HG02981 (cell line): Measurements from ENCODE around the gene PHOSPHO2.
"Not testable (repeated sequence)": the region's sequence is repeated elsewhere in the genome, so short reads cannot be mapped to it uniquely, and the experiment has no call there.

Experiments used
- ATAC-seq: cut with Tn5 transposase; IDR thresholded peaks from one replicate; pipeline ENCODE4 v1.9.1; 2021; ENCODE audit warnings: mild to moderate bottlenecking, moderate library complexity; ENCODE audit not compliant: unreplicated experiment

Gene PHOSPHO2

GRCh38 chr2:169683425-169684134 lies 10.7 kb upstream of the PHOSPHO2 start:
- ATAC-seq = no peak

- ATAC-seq = no peak
Measured at GRCh38 chr2:169684135-169684565, 10.1 kb upstream of the PHOSPHO2 start.

GRCh38 chr2:169684712-169685111 lies 9.6 kb upstream of the PHOSPHO2 start:
- not testable (repeated sequence) for ATAC-seq

- ATAC-seq = not testable (repeated sequence)
Measured at GRCh38 chr2:169686825-169687224, 7.4 kb upstream of the PHOSPHO2 start.

GRCh38 chr2:169687943-169688342 lies 6.3 kb upstream of the PHOSPHO2 start:
- ATAC-seq = not testable (repeated sequence)

- ATAC-seq = no peak
Measured at GRCh38 chr2:169690958-169691357, 3.3 kb upstream of the PHOSPHO2 start.

GRCh38 chr2:169692718-169693117 lies 1.6 kb upstream of the PHOSPHO2 start:
- no peak for ATAC-seq

GRCh38 chr2:169693360-169693759 lies 909 bp upstream of the PHOSPHO2 start:
- ATAC-seq = no peak

GRCh38 chr2:169694894-169695260 lies 608 bp downstream of the PHOSPHO2 start:
- ATAC-seq = no peak

GRCh38 chr2:169696381-169696780 lies 2.1 kb downstream of the PHOSPHO2 start:
- no peak for ATAC-seq

- not testable (repeated sequence) for ATAC-seq
Measured at GRCh38 chr2:169699173-169699572, 4.9 kb downstream of the PHOSPHO2 start.

- ATAC-seq = no peak
Measured at GRCh38 chr2:169702996-169703395, 8.7 kb downstream of the PHOSPHO2 start.

- no peak for ATAC-seq
Measured at GRCh38 chr2:169704160-169704708, 10.0 kb downstream of the PHOSPHO2 start.

GRCh38 chr2:169705927-169706326 lies 11.7 kb downstream of the PHOSPHO2 start:
- ATAC-seq = no peak

- no peak for ATAC-seq
Measured at GRCh38 chr2:169707626-169708025, 13.4 kb downstream of the PHOSPHO2 start.

- no peak for ATAC-seq
Measured at GRCh38 chr2:169709331-169709730, 15.1 kb downstream of the PHOSPHO2 start.

GRCh38 chr2:169709981-169710380 lies 15.7 kb downstream of the PHOSPHO2 start:
- no peak for ATAC-seq

- no peak for ATAC-seq
Measured at GRCh38 chr2:169711751-169712509, 17.7 kb downstream of the PHOSPHO2 start.

- no peak for ATAC-seq
Measured at GRCh38 chr2:169712791-169713227, 18.5 kb downstream of the PHOSPHO2 start.

- ATAC-seq = no peak
Measured at GRCh38 chr2:169713331-169713730, 19.1 kb downstream of the PHOSPHO2 start.

GRCh38 chr2:169714699-169715098 lies 20.4 kb downstream of the PHOSPHO2 start:
- ATAC-seq = no peak
